GM21717 (cell line): ENCODE data around the gene KITLG.
"Not testable (repeated sequence)": the region's sequence is repeated elsewhere in the genome, so short reads cannot be mapped to it uniquely, and the experiment has no call there.

Experiments
- ATAC-seq: cut with Tn5 transposase; IDR thresholded peaks from one replicate; pipeline ENCODE4 v1.9.1; 2021; ENCODE audit warnings: mild to moderate bottlenecking, moderate library complexity; ENCODE audit not compliant: unreplicated experiment

Gene KITLG

DNA sequence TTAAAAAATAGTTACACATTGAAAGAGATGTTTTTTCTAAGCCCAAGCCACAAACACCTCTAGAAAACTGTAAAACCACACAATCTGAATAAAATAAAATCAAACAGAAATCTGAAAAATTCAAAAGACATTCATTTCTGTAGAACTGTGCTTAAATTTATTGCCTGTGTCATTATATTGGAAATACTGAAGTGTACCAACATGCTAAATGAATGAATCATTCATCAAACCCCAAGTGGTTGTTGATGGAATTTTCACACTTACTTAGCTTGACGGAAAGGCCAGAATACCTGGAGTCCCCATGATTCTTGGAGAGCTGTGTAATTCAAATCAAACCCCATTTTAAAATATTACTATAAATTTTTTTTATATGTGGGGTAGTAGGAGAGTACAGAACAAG, 2.7 kb downstream of the KITLG start:
- ATAC-seq = no peak

DNA sequence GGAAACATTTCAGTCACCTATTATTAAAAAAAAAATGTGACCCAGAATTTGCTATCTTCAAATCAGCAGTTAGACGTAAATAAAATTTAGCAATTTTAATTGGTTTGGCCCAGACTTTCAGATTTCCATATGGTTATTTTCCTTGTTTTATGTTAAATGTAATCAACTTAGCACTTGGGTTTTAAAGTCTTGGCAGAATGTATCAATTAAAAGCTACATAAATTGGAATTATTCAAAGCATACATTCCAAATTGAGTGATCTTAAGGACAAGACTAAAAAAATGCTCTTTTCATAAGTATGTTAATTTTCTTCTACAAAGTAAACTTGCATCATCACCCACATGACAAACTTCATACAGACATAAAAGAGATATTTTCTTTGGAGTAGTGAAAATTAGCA, 3.4 kb downstream of the KITLG start:
- no peak for ATAC-seq

DNA sequence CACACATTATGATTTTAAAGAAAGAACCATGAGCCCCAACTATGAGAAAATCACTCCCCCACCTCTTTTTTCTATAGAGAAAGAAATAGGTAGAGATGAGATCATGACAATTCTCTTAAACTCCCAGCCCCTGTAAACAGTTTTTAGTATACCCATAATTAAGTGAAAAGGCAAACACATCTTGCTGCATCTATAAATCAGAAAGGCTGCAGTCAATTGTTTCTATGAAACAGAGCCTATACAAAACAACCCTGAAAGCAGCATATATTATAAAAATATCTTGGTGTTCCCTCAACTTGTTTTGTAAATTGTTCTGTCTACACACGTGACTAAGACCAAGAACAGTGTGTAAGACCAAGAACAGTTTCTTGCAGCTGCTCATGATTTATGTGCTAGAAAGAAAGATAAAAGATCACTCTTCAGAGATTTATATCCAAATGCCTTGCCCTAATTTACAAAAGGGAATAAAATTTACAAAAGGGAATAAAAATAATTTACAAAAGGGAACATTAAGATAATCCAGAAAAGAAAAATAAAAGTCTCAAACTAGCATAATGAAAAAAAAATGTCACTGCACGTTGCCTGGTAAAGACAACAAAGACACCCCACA, 4.8 kb downstream of the KITLG start:
- no peak for ATAC-seq

DNA sequence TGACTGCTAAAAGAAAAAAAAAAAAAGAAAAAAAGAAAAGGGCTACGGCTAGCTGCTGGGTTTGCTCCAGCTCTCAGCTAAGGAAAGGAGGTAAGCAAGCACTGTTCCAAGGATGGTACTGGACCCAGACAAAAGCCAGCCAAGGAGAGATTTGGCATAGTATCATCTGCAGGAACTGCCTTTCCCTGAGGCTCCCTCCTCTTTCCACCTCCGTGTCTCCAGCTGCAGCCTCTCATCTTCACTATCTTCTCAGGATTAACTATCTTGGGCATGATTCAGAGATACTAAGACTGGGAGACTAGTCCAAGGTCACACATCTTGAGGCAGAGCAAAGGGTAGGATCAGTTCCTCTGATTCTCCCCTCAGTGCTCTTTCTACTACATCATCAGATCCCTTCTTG, 6.0 kb downstream of the KITLG start:
- ATAC-seq = no peak

DNA sequence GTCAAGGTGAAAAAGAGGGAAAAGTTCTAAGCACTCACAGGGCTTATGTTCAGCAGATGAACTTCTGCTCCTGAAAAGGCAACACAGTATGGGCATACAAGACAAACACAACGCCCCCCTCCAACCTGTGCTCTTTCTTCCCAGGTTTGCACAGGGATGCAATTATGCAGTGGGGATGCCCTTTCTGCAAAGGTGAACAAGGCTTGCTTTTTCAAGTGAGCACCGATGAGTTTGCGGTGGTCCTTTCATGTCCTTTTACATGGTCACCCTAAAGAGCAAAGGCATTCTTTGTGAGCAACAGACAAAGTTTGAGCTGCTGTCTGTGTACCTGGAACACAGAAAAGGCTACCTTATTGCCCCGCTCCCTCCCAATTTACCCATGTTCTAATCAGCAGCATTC, 6.7 kb downstream of the KITLG start:
- no peak for ATAC-seq

DNA sequence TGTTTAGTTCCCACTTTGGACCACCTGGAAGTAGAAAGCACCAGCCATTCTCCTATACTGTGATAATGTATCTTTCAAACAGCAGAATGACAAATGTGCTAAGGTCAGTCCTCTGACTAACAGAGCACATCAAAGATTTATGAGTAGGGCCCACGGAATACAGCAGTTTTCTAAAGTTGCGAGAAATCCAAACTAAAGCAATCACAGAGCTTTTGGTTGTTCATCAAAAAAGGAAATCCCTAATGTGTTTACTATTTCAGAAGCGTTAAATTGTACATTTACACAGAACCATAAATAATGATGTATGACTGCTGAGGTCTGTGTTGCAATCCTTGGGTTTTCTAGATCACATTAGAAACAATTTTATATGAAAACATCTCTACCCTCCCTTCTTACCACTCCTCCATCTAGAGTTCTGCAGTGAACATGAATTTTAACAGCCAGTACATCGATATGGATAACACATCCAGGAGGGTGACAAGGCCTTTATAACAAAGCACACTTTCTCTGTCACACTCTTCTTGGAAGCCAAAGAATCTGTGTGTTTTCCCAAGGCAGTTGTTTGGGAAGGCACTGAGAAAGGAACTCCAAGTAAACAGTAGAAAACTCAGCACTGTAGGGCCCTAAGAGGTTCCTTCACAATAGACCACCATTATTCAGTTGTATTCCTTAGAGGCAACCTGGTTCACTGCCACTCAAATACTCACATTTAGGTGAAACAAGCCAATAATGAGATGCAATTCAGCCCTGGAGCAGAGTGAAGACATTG, 7.3 kb downstream of the KITLG start:
- no peak for ATAC-seq

DNA sequence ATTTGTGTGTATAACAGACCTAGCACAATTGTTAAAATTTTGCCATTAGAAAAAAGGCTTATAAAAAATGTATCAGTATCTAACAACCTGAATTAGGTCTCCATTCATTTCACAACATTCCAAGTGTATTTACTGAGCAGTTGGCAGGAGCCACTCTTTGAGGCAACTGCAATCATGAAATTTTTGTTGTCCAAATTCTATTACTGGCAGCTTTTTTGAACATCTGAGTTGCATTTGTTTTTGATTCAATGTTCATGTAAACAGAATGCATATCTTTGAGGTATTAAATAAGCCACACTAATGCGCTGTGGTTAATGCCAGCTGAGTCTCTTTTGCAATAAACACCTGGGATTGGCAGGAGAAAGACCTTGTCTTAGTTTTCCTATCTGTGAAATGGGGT, 8.7 kb downstream of the KITLG start:
- no peak for ATAC-seq

DNA sequence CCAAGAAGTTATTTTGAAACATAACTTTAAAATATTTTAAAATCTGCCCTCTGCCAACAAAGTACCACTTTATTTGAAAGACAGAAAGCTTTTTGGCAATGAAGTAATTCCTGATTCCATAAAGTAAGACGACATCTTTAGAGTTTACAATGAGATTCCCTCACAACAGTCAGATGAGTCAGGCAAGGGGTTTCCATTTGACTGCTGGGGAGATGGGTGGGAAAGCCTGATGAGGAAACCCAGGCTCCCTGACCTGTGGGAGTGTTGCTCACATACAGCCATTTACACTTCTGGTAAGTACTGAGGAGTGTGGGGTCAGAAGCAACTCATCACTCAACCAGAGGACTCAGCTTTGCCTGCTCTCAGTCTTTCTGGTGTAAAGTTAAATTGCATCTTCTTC, 10.2 kb downstream of the KITLG start:
- no peak for ATAC-seq

DNA sequence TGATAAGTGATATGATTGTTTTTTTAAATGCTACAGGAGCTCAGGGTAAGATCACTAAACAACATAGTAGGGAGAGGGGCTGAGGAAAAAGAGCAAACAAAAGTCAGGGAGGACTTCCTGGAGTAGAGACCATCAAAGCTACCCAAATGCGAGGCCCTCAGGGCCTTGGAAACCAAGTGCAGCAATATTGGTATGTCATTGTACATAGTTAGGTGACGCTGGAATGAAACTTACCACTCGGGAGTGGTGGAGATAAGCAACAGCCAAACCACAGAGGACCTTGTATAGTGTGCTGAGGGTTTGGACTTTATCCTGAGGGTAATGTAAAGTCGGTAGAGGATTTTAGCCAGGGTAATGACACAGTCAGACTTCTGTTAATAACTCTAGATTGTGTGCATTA, 13.8 kb downstream of the KITLG start:
- no peak for ATAC-seq

DNA sequence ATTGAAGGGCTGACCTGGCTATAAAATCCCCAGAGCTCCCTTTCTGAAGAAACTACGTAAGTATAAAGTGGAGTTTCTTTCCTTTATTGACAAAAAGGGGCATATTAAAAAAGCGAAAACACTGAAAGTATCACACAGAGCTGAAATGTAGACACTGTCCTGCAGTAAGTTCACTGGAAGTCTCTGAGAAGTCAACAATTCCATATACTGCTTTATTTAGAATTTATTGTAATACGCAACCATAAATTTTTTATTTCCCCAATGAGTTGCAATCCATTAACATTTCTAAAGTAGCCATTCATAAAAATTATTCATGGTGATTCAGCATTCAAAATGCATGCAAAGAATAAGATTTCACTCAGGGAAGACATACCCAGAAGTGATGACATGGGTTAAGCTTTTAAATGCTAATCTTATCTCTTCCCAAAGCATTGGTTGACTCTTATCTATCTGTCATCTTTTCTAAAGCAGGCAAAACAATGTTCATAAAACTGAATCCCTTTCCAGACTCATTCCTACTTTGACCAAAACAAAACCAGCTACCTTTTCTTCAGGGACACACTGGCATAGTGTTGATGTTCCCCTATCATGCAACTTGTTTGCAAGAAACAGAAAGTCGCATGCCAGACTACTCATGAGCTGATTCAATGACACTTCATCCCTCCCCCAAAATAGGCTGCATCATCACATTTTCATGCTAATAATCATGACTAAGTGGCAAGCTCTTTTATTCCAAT, 17.3 kb downstream of the KITLG start:
- no peak for ATAC-seq

DNA sequence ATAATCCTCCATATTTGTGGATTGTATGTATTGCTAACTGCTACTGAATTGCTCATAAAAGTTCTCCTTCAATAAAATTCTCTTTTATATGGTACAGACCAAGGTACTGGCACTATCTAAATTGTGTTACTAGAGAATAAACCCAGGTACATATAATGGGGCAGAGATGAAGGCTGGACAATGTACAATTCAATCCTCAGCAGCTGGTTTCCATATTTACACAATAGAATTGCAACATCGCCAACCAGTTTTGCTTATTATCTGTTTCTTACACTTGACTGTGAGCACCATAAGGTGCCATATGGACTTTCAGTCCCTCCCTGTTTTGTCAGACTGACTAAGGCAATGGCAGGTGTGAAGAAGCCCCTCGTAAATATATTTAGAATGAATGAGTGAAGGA, 18.1 kb downstream of the KITLG start:
- no peak for ATAC-seq

DNA sequence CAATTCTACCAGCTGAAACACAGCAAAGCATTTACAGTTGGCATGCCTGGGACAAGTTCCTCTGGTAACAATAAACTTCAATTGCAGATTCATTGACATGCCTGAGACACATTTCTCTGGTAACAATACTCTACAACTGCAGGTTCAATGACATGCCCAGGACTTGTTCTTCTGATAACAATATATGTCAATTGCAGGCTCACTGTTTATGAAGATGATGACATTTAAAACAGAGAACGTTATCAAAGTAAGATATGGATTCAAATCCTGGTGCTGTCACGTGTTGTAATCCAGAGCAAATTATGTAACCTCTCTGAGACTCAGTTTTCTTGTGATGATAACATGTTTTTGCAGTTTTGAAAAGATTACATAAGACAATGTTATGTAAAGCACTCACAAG, 20.5 kb downstream of the KITLG start:
- ATAC-seq = no peak

DNA sequence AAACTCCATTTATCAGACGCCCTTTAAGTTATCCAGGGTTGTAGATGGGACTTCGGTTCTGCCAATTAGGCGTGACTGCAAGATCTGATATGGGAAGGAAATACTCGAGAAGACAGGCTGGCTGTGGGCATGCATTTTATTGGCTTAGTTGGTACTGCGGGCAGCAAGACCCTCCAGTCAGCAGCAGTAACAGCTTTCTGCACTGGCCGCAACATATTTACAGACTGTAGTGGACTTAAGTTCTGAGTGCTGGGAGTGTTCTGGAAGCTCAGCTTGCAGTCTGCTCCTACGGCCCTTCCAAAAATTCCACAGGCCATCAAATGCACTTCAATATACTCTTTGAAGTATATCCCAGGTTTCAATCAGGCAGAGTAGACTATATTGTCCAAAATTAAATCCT, 21.1 kb downstream of the KITLG start:
- no peak for ATAC-seq

DNA sequence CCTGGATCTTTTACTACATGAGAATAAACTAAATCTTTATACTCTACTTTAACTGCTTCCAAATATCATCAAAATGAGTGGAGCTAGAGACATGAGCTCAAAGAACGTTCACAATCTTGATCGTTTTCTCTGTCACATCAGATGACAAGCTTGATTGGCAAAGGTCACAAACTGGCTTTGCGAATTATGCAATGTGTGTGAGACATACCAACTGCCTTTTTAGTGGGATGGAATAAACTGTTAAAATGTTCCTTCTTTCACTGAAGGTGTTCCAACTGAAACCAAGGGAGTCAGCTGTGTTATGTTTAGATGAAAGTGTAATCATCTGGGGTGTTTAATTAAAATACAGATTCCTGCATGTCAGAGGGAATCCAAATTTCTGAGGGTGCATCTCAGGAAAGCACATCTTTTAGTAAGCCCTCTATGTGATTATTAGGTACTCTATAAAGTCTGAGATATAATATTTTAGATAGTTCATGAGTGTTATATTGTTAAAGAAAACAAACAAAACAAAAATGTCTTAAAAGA, 21.9 kb downstream of the KITLG start:
- no peak for ATAC-seq

DNA sequence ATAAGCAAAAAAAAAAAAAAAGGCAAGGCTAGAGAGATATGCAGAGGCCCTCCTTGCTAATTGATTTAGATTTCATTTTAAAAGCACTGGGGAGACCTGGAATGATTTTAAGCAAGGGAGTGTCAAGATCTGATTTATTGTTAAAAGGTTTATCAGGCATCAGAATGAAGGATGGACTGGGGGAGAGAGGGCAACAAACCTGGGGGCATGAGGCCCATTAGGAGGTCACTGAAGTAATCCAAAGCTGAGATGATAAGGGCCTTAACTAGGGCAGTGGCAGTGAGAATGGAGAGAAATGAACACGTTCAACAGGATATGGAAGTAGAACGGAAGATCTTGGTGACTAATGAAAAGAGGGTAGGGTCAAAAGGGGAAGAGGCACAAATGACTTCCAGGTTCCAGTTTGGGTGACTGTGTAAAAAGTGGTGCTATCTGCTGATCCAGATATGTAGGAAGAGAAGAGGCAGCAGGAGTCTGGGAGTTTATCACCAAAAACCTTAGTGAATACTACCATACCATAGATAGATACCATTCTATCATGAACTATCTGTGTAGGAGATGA, 24.0 kb downstream of the KITLG start:
- no peak for ATAC-seq

DNA sequence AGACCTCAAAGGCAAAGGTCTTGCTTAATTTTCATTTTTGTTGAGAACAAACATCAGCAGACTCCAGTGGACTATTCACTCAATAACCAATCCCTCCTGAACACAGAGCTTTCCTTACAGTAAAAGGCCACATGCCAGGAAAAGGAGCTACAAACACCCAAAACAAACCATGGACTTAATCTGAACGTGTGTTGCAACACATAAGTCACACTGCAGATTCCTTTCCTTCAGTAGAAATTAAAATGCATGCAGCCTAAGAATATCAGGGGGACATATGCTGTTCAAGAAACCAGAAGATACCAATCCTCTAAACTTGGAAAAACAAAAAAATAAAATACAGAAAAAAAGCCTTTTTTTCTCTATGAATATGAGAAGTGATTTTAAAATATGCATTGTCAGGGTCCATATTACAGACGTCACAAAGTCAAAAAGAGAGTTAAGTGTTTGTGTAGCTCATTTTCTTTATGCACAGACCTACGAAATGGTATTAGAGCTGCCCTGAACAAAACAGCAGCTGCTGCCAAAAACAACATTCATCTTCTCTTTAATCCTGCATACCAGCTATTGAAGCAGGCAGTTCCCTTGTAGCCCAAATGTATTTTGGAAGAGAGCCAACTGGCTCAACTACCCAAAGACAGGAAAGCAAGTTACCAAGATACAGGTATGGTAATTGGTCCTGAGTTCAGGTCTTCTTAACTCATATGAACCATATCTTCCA, 26.2 kb downstream of the KITLG start:
- ATAC-seq = no peak

DNA sequence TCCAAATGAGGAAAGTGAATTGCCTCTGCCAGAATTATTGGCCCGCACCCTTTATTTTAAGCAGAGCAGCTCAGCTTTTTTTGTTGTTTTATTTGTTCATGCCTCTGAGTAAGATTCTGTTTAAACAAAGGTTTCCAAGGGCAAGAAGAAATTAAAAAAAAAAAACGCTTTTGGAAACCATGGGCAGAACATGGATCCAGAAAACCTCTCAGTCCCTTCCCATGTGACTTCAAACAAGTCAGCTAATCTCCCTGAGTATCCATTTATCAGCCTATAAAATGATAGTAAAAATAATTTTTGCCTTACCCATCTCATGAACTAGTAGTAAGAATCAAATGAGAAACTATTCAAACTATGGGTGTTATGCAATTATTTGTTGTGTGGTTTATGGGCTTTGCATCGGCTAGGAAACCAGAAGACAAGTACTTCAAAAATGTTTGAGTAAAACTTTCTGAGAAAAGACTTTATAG, 27.6 kb downstream of the KITLG start:
- no peak for ATAC-seq

DNA sequence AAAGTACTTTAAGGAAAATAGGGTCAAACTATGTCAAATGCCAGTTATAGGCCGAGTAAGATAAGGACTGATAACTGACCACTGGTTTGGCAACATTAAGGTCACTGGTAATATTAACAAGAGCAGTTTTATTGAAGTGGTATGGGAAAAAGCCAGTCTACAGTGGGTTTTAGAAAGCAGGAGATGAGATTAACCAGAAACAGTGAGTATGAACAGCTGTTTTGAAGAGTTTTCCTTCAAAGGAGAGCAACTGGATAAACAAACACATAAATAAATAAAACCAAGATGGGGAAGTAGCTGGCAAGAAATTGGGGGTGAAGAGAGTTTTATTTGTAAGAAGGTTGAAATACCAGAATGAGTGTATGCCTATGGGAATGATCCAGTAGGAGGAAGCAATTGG, 30.3 kb downstream of the KITLG start:
- ATAC-seq = no peak

DNA sequence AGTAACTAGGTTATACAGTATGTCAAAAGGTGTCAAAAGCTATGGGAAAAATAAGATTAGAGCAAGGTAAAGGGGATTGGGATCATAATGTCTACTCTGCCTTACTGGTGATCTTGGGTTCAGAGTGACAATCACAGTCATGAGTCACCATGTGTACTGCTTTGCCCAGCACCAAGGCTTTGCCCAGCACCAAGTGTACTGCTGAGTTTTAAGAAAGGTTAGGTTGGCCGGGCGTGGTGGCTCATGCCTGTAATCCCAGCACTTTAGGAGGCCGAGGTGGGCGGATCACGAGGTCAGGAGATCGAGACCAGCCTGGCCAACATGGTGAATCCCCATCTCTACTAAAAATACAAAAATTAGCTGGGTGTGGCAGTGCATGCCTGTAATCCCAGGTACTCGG, 32.3 kb downstream of the KITLG start:
- not testable (repeated sequence) for ATAC-seq

DNA sequence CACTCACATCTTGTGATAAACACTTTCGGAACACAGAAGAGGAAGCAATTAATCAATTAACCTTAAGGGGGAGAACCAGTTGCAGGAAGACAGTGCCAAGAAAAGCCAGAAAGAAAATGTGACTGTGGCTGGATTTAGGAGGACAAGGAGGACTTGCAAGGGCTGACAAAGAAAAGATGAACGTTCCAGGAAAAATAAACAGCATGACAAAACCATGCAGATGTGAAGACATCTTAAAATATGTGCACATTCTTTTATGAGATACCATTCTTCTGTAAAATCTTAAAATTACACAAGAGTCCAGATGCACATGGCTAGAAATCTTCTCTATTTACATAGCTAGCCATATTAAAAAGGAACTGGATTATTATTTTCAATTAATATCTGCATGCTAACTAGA, 33.4 kb downstream of the KITLG start:
- no peak for ATAC-seq

DNA sequence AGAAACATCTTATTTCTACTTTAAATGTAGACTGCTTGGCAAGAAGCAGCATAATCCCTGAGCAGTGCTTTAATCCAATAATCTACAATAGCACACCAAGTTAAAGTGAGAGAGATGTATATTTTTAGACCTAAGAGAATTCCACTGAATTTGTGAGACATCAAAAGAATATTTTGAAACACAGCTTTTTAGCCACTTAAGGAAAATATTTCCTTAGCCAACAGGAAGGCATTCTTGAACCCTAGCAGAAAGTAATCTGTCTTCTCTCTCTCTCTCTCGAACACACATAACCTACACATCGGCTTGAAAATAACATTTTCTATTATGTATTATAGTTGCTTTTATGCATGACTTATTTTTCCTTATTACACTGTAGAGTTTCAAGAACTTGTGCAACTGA, 34.0 kb downstream of the KITLG start:
- no peak for ATAC-seq
